H1 (cell line): ENCODE data around the gene RPL12. TPM values are rescaled to one million over a fixed set of nuclear protein-coding genes. Genes with fewer than 3 reads are reported as not detected.

ENCODE experiments used
- HDAC2 ChIP-seq, 2 experiments: fragments of 300-600 bp in 1 of 2; sonication (generic) in 1 of 2; IDR thresholded peaks; 2 replicates each; pipeline ENCODE4 v1.6.1; 2011 to 2012; ENCODE audit warnings: low read depth in 2 of 2, low read length in 2 of 2, mild to moderate bottlenecking in 2 of 2, moderate library complexity in 2 of 2, borderline replicate concordance in 1 of 2, inconsistent platforms in 1 of 2
- KDM4A ChIP-seq: IDR thresholded peaks from one replicate; pipeline ENCODE4 v1.7.1; 2012; ENCODE audit warnings: low read depth, mild to moderate bottlenecking, moderate library complexity, low read length, inconsistent platforms; ENCODE audit not compliant: severe bottlenecking
- polyA plus RNA-seq, 7 experiments: library from polyadenylated mRNA; depleted of rRNA in 3 of 7; stranded (reverse) in 5 of 7; unstranded in 2 of 7; fragments of >200 nt in 5 of 7; fragments of 200-250 nt in 2 of 7; gene quantifications; 1 replicate in 5 of 7; 2 replicates in 1 of 7; 4 replicates in 1 of 7; pipeline versions ENCODE4 v1.2.1 to v1.2.3, GENCODE V29; 2011 to 2013; ENCODE audit warnings: missing spikeins in 2 of 7, mixed read lengths in 2 of 7
- total RNA-seq: library from RNA; stranded (reverse); fragmentation: NEBNext Ultra II Directional; extraction: Animal tissue kit (Norgen Biotek cat#: 25700); gene quantifications from 2 replicates; pipeline ENCODE4 v1.2.1, GENCODE V29; 2021

The RPL12 gene
- total and polyA plus RNA-seq, 2 of the 8 experiments (the other 6 are each of a cell fraction or from before 2014, with no cell fraction given): 1,993 to 4,892 TPM

DNA sequence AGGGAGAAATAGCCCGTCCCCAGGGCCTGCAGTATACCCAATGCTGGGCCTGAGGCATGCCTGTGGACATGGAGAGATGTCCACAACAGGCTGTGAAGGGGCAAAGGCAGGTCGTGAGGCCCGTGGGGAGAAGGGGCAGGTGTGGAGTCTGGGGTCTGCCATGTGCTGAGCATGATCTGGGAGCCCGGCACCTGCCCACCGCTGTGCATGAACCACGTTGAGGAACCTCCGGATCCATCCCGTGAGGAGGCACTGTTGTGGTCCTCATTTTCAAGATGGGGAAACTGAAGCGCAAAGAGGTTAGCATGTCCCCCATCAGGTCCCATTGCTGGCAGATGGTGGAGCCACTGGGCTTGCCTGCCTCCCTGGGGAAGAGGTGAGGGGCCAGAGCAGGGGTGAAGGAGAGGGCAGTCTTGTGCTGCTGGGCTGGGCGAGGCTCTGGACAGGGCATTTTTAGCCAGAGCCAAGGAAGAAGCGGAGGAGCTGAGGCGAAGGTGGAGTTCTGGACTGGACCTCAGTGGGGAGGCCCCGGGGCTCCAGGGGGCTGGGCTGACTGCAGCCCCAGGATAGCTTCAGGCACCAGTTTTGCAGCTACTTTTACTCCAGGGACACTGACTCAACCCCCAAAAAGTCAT lies 46.6 kb upstream of the RPL12 start (continued):
- no peak for TF ChIP-seq HDAC2 (IDR thresholded peaks at IDR 0.05; ENCODE audit: borderline replicate concordance in 1 of 2, low read depth in 2 of 2, low read length in 2 of 2)
- TF ChIP-seq KDM4A: no peak
